AG04450 (cell line): ENCODE measurements around the gene WWOX. TPM values are rescaled to one million over a fixed set of nuclear protein-coding genes. Genes with fewer than 3 reads are reported as not detected.

ENCODE experiments used
- CTCF ChIA-PET: fragments of 300-600, 350-600 bp; formaldehyde crosslinking; extraction: SDS; loops from one replicate; lab custom pipeline; 2022; ENCODE audit warnings: antibody characterized with exemption, inconsistent platforms; lab: Charles Lee
- POLR2A ChIA-PET: fragments of 350-600 bp; formaldehyde crosslinking; extraction: SDS; loops from one replicate; lab custom pipeline; 2021; ENCODE audit warnings: antibody characterized with exemption, inconsistent platforms; lab: Yijun Ruan, JAX
- DNase-seq: peaks from one replicate; pipeline ENCODE4 v3.0.0-alpha.2; 2011; ENCODE audit warnings: low read depth, low spot score
- H3K27ac ChIP-seq: one replicate; pipeline ENCODE4 v1.5.1; 2012; ENCODE audit warnings: low read depth, low read length, control low read depth
- H3K27me3 ChIP-seq: one replicate; pipeline ENCODE4 v1.6.0; 2012; ENCODE audit warnings: low read length; ENCODE audit not compliant: control insufficient read depth, insufficient read depth
- H3K4me3 ChIP-seq: 2 replicates; pipeline ENCODE4 v1.5.1; 2011; ENCODE audit warnings: mild to moderate bottlenecking, low read depth, low read length, control low read depth
- H3K9me3 ChIP-seq: 2 replicates; pipeline ENCODE4 v1.5.1; 2012; ENCODE audit warnings: low read length; ENCODE audit not compliant: control insufficient read depth, insufficient read depth
- polyA plus RNA-seq: library from polyadenylated mRNA; depleted of rRNA; stranded (reverse); fragments of >200 nt; gene quantifications from 2 replicates; pipeline ENCODE4 v1.2.3, GENCODE V29; 2011
- TF ChIP-seq, protein P1 (sequence below): IDR thresholded peaks from 2 replicates; pipeline ENCODE4 v1.5.1; 2011; ENCODE audit warnings: low read depth, low read length, control low read depth, inconsistent platforms

WWOX gene
- polyA plus RNA-seq, 1 experiment, result 2.1 TPM

DNA sequence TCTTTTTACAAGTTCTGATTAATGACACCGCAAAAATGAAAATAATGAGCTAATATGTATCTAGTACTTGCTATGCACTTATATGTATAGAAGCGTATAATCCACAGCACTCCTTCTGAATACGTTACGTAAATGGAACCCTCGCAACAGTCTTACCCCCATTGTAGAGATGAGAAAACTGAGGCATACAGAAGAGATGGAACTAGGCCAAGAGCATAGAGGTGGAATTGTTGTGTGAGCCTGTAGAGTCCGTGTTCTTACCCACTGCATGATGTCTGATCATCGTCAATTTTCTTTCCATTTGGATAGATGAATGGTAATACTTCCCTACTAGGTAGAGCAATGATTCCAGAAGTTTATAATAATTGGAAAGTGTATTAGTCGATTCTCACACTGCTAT lies 394.1 kb downstream of the WWOX start:
- no peak overlapping the region for H3K27ac ChIP-seq
- no peaks in the 10 kb centered on the region for H3K27me3 ChIP-seq
- ChIA-PET POLR2A (no interaction called here), CTCF (no interaction called here)
- DNase-seq, result no peak
- H3K4me3 ChIP-seq, result no peak overlapping the region
- TF ChIP-seq, protein P1, sequence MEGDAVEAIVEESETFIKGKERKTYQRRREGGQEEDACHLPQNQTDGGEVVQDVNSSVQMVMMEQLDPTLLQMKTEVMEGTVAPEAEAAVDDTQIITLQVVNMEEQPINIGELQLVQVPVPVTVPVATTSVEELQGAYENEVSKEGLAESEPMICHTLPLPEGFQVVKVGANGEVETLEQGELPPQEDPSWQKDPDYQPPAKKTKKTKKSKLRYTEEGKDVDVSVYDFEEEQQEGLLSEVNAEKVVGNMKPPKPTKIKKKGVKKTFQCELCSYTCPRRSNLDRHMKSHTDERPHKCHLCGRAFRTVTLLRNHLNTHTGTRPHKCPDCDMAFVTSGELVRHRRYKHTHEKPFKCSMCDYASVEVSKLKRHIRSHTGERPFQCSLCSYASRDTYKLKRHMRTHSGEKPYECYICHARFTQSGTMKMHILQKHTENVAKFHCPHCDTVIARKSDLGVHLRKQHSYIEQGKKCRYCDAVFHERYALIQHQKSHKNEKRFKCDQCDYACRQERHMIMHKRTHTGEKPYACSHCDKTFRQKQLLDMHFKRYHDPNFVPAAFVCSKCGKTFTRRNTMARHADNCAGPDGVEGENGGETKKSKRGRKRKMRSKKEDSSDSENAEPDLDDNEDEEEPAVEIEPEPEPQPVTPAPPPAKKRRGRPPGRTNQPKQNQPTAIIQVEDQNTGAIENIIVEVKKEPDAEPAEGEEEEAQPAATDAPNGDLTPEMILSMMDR, result no peak
- peaks cover 47% of the 10 kb centered on the region for H3K9me3 ChIP-seq

DNA sequence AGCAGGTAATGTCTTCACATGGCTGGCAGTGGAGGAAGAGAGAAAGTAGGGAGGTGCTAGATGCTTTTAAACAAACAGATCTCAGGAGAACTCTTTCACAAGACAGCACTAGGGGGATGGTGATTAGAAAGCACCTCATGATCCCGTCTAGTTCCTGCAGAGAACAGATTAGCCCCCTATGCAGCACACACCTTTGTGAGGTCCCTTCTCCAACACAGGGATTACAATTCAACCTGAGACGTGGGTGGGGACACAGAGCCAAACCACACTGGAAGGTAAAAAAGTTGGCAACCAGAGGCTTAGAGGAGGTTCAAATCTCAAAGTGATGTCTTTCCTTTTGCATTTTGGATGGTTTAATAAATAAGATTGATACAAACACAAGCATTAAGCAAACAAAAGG lies 394.7 kb downstream of the WWOX start:
- ChIA-PET POLR2A (no interaction called here), CTCF (no interaction called here)
- no peak overlapping the region for H3K27ac ChIP-seq
- H3K27me3 ChIP-seq, result no peaks in the 10 kb centered on the region
- no peak overlapping the region for H3K4me3 ChIP-seq
- TF ChIP-seq, protein P1, result no peak
- no peak for DNase-seq
- peaks cover 47% of the 10 kb centered on the region for H3K9me3 ChIP-seq

DNA sequence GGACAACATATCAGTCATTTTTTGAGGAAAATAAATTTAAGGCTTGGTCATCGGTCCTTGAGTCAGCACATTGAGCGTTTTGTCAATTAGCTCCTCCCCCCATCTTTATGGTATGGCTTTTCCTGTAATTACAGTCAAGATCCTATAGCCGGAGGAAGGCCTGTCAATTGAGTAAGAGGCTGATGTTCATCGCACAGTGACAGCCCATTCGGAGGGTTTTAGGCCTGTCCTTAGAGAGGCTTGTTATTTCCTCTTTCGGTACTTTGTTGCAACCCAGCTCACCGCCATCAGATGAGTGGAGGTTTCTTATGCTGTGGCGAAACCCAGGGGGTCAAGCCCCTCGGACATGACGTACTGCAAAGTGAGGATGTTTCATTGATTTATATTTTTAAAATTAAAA lies 395.2 kb downstream of the WWOX start:
- no peak for DNase-seq
- Histone ChIP-seq H3K27ac (no peak overlapping the region), H3K9me3 (peaks cover 50% of the 10 kb centered on the region), H3K4me3 (no peak overlapping the region), H3K27me3 (no peaks in the 10 kb centered on the region)
- TF ChIP-seq, protein P1, result no peak
- ChIA-PET POLR2A (no interaction called here), CTCF (no interaction called here)

DNA sequence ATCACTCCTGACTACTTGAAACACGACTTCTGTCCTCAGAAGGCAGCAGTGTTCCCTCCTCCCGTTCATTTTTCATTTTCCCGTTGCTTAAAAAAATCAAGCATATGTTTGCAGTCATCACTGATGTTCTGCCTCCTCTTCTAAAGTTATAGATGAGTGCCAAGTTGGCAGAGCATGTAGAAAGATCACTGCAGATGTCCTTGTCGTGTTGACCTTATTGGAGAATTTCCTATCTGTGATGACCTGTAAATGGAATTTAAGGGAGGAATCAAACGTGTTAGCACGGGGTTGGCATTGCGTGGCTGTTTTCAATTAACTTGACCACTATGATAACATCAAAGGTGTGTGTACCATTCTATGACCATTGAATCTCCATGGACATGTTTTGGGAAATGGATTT lies 396.7 kb downstream of the WWOX start:
- Histone ChIP-seq H3K4me3 (no peak overlapping the region), H3K27me3 (no peaks in the 10 kb centered on the region), H3K27ac (no peak overlapping the region), H3K9me3 (peaks cover 47% of the 10 kb centered on the region)
- no peak for DNase-seq
- TF ChIP-seq, protein P1, result no peak
- POLR2A ChIA-PET, result no interaction called here
- CTCF ChIA-PET, result no interaction called here

DNA sequence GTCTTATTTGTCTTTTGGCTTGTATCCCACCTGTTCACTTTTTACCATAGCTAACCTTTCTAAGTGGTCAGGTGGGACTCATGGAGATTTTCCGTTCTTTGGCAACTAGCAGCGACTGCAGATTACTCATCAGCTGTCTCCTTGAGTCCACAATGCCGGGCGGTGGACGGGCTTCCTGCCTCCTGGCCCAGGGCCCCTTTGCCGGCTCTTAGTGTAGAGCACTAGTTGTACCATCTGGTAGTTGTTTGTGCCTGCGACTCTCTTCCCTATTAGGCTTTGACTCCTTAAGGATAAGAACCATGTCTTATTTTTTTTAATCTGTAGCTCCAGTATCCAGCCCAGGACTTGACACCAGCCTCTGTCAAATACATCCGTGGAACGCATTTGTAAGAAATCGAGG lies 399.9 kb downstream of the WWOX start:
- H3K27me3 ChIP-seq, result no peaks in the 10 kb centered on the region
- no peak overlapping the region for H3K4me3 ChIP-seq
- H3K27ac ChIP-seq, result no peak overlapping the region
- TF ChIP-seq, protein P1, result no peak
- ChIA-PET CTCF (no interaction called here), POLR2A (no interaction called here)
- peaks cover 30% of the 10 kb centered on the region for H3K9me3 ChIP-seq
- DNase-seq, result no peak
